Heart right ventricle (tissue), 16 donors: Measurements from ENCODE around the gene KCNH6. TPM values are rescaled to one million over a fixed set of nuclear protein-coding genes. Genes with fewer than 3 reads are reported as not detected.

Source experiments
- ATAC-seq, 8 donors: fragments of 200-7000 bp; cut with Tn5 transposase; one replicate each; pipeline ENCODE4 v1.9.1; 2020; ENCODE audit warnings: mild to moderate bottlenecking in 8 of 8, moderate library complexity in 8 of 8, moderate number of reproducible peaks in 1 of 8
- DNase-seq, 2 donors: peaks; one replicate each; pipeline ENCODE4 v3.0.0-alpha.2; 2020
- H3K27ac ChIP-seq, 10 donors: fragments of 200-600 bp; sonication (generic) in 2 of 10; one replicate each; pipeline versions ENCODE4 v1.5.0 to v1.8.0; 2020 to 2022; ENCODE audit warnings: mild to moderate bottlenecking in 3 of 10
- H3K27me3 ChIP-seq, 7 donors: fragments of 200-600 bp; one replicate each; pipeline ENCODE4 v1.8.0; 2021 to 2022; ENCODE audit warnings: mild to moderate bottlenecking in 2 of 7
- H3K36me3 ChIP-seq, 9 donors: fragments of 200-600 bp; sonication (generic) in 1 of 9; one replicate each; pipeline versions ENCODE4 v1.5.0 to v1.8.0; 2020 to 2022; ENCODE audit warnings: mild to moderate bottlenecking in 2 of 9
- H3K4me1 ChIP-seq, 9 donors: fragments of 200-600 bp; sonication (generic) in 1 of 9; one replicate each; pipeline versions ENCODE4 v1.5.0 to v1.8.0; 2020 to 2022; ENCODE audit warnings: mild to moderate bottlenecking in 4 of 9
- H3K4me3 ChIP-seq, 10 donors: fragments of 200-600 bp; sonication (generic) in 2 of 10; one replicate each; pipeline versions ENCODE4 v1.5.0 to v1.8.0; 2020 to 2022; ENCODE audit warnings: mild to moderate bottlenecking in 7 of 10, moderate library complexity in 2 of 10
- H3K9me3 ChIP-seq, 11 donors: fragments of 200-600 bp in 10 of 11; sonication (generic) in 2 of 11; one replicate each; pipeline versions ENCODE4 v1.5.0 to v1.8.0; 2013 to 2022; ENCODE audit warnings: mild to moderate bottlenecking in 2 of 11, control low read depth in 1 of 11, moderate library complexity in 1 of 11
- CTCF ChIP-seq, 9 donors: fragments of 200-600 bp; sonication (generic) in 2 of 9; IDR thresholded peaks; one replicate each; pipeline versions ENCODE4 v1.5.0 to v1.8.0; 2021 to 2022; ENCODE audit warnings: antibody characterized with exemption in 9 of 9, mild to moderate bottlenecking in 5 of 9, moderate library complexity in 1 of 9
- WGBS, 2 donors: extraction: QIAGEN DNeasy Blood & Tissue Kit; methylation state at CpG; one replicate each; pipeline ENCODE4 v1.1.7; 2013; ENCODE audit warnings: inconsistent platforms in 1 of 2; 5-methylcytosine and 5-hydroxymethylcytosine counted together
- intact Hi-C, 10 donors: fragments of 100-400 bp; cut with DNase I; formaldehyde crosslinking; loops; one replicate each; pipeline versions ENCODE4 v1.11.1 to v1.14.2; 2022
- polyA plus RNA-seq, 2 donors: library from polyadenylated mRNA; stranded (reverse); fragments of 200-250 nt; gene quantifications; one replicate each; pipeline ENCODE4 v1.2.3, GENCODE V29; 2013
- total RNA-seq, 10 donors: library from RNA; stranded (reverse); fragmentation: NEBNext Ultra II Directional in 3 of 10; extraction: Animal tissue kit (Norgen Biotek cat#: 25700) in 3 of 10; gene quantifications; one replicate each; pipeline versions ENCODE4 v1.2.1 to v1.2.4, GENCODE V29; 2021 to 2023
- donor health status: Arrhythmogenic right ventricular cardiomyopathy.
- donor health status: ischemic (EF 13 %, LVEDD 7.1; RV severe dilation, severe dysfunction).
- donor health status: healthy with polysubstance abuse.
- donor health status: DM: no; HTN: yes; CAD: no.
- donor health status: DM: no; HTN: no; CAD: no.
- donor health status: ischemic (EF 25% LVEDD 6.9; RV normal size, moderate dysfunction).
- donor health status: ischemic (EF 25% LVEDD 5.7; RV mildly dilated, moderate dysfunction).
- donor health status: healthy.
- donor health status: DM: yes; HTN: yes; CAD: no.
- donor health status: Ischemic cardiomyopathy.
- donor health status: ischemic (EF 35%, LVEDD 5.7; RV mildly dilated, moderate dysfunction).
- donor health status: nonischemic (EF 11% LVEDD 7.7; RV severe dilation, severe dysfunction).
- donor health status: DM: yes; HTN: yes; CAD: no.
- donor health status: PGD.
- donor health status: ischemic (EF 29% LVEDD 5.4; RV normal size, mild dysfunction).
- donor health status: nonischemic (EF 23%, LVEDD 6.1; RV moderate dilation, normal function).

KCNH6 gene
- total and polyA plus RNA-seq, 12 donors = 0.11 TPM; not detected in 11

- TF ChIP-seq CTCF (IDR thresholded peaks at IDR 0.05) = no peak
- intact Hi-C loops = no loop called here
- H3K4me1 ChIP-seq = peaks cover 0 to 14% (median 5%) of the 10 kb centered on the region in 9 donors
- WGBS, 2 donors = 86 to 90% methylated on average over 1 of the region's 1 CpG
- no peaks in the 10 kb centered on the region for H3K27me3 ChIP-seq
- no peak overlapping the region for H3K4me3 ChIP-seq
- DNase-seq (no peak), ATAC-seq (peak in 1 of 8 donors; percentile 33)
- H3K9me3 ChIP-seq = no peaks in the 10 kb centered on the region
- H3K36me3 ChIP-seq = peaks cover 0 to 8% (median 0%) of the 10 kb centered on the region in 9 donors
- H3K27ac ChIP-seq = no peak overlapping the region
Observed at GRCh38 chr17:63571632-63572310, 48.6 kb downstream of the KCNH6 start.

DNA sequence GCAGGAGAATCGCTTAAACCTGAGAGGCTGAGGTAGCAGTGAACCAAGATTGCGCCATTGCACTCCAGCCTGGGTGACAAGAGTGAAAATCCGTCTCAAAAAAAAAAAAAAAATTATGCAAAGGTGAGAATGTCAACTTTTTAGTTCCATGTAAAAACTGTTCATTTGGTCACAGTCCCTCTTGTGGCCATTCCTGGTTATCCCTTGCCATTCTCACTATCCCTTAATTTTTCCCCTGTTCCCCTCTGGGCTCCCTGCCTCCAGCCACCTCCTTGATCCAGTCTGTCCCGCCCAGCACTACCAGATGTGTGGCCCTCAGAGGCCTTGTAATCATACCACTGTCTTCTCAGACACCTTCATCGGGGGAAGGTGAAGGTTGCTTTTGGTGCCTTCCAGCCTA lies 50.5 kb downstream of the KCNH6 start:
- no peaks in the 10 kb centered on the region for H3K27me3 ChIP-seq
- ATAC-seq (no peak), DNase-seq (no peak)
- H3K9me3 ChIP-seq = no peaks in the 10 kb centered on the region
- peaks cover 0 to 12% (median 0%) of the 10 kb centered on the region in 9 donors for H3K36me3 ChIP-seq
- no peak overlapping the region for H3K4me3 ChIP-seq
- H3K4me1 ChIP-seq = peaks cover 0 to 16% (median 5%) of the 10 kb centered on the region in 9 donors
- 86 to 90% methylated on average over 5 of the region's 5 CpGs for WGBS, 2 donors
- no peak overlapping the region for H3K27ac ChIP-seq
- intact Hi-C loops = no loop called here
- peak in 5 of 9 donors; percentile 13 to 31 (median 23) for TF ChIP-seq CTCF (IDR thresholded peaks at IDR 0.05)

GRCh38 chr17:63578027-63578768 lies 55.0 kb downstream of the KCNH6 start:
- ATAC-seq = no peak
- DNase-seq = no peak
- Histone ChIP-seq H3K36me3 (peaks cover 0 to 51% (median 32%) of the 10 kb centered on the region in 9 donors), H3K4me1 (peaks cover 0 to 33% (median 0%) of the 10 kb centered on the region in 9 donors), H3K27ac (no peak overlapping the region), H3K4me3 (no peak overlapping the region), H3K27me3 (no peaks in the 10 kb centered on the region), H3K9me3 (no peaks in the 10 kb centered on the region)
- TF ChIP-seq CTCF (IDR thresholded peaks at IDR 0.05) = no peak
- WGBS, 2 donors = 77 to 81% methylated on average over 7 of the region's 7 CpGs
- intact Hi-C loops = no loop called here

- Histone ChIP-seq H3K4me3 (no peak overlapping the region), H3K9me3 (no peaks in the 10 kb centered on the region), H3K4me1 (peaks cover 0 to 33% (median 0%) of the 10 kb centered on the region in 9 donors), H3K36me3 (peaks cover 0 to 56% (median 35%) of the 10 kb centered on the region in 9 donors), H3K27ac (no peak overlapping the region), H3K27me3 (no peaks in the 10 kb centered on the region)
- DNase-seq (no peak), ATAC-seq (no peak)
- no peak for TF ChIP-seq CTCF (IDR thresholded peaks at IDR 0.05)
- WGBS, 2 donors = 72 to 77% methylated on average over 5 of the region's 5 CpGs
- intact Hi-C loops = no loop called here
Observed at GRCh38 chr17:63578769-63579111, 55.6 kb downstream of the KCNH6 start.
